ENCODE data around the gene CPEB4.

DNA sequence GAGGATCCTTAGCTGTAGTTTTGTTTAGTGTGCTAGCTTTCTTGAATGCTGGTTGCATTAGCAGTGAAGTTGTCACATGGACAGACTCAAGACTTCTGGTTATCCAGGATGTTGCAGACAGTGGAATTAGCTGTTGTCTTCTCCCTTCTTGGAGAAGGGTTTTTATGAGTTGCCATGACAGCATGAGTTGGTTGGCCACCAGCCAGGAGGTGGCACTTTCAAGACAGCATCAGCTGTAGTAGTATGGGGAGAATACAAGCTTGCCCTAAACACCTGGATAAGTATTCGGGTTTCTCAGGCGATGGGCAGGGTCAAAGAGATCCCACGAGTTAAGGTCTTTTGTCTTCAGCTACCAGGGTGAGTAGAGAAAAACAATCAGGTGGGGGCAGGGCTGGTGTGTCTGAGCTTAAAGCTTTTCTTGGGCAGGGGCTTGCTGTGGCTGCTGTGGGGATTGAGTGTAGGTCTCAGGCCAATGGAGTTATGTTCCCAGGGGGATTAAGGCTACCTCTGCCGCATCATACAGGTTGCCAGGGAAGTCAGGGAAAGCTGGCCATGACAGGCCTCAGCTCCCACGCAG, 93.1 kb downstream of the CPEB4 start:
- TF ChIP-seq CTCF (IDR thresholded peaks at IDR 0.05) (no peak), REST (IDR thresholded peaks at IDR 0.05; ENCODE audit: insufficient read depth in 1 of 2, low read depth in 2 of 2, low read length in 1 of 2) (no peak), TCF7L2 (IDR thresholded peaks at IDR 0.05; ENCODE audit: low read depth, low read length) (no peak), POLR2AphosphoS5 (IDR thresholded peaks at IDR 0.05; ENCODE audit: low read depth, low read length) (no peak), SIN3A (IDR thresholded peaks at IDR 0.05; ENCODE audit: borderline replicate concordance, insufficient read depth, low read depth, low read length) (no peak)

All from Panc1 (cell line).